K562 (cell line): ENCODE results near the gene NR0B2. TPM values are rescaled to one million over a fixed set of nuclear protein-coding genes. Genes with fewer than 3 reads are reported as not detected.

Experiments
- ATAC-seq: fragments of 200-7000 bp; cut with Tn5 transposase; 3 replicates; pipeline ENCODE4 v1.9.1; 2020; ENCODE audit warnings: moderate library complexity
- Bru-seq: library from RNA; stranded (reverse); fragments of 400-500 nt; gene quantifications from one replicate; lab custom pipeline; 2021; lab: Mats Ljungman, UMichigan
- BruChase-seq, 2 experiments: library from RNA; stranded (reverse); fragments of 400-500 nt; gene quantifications; one replicate each; lab custom pipeline; 2021; lab: Mats Ljungman, UMichigan
- BruUV-seq: library from RNA; stranded (reverse); fragments of 400-500 nt; replicated peaks from 2 replicates; lab custom pipeline; 2021; lab: Mats Ljungman, UMichigan
- CTCF ChIA-PET: fragments of 300-600 bp; formaldehyde crosslinking; extraction: SDS; loops from one replicate; lab custom pipeline; 2021; ENCODE audit warnings: low intra/inter-chr PET ratio; lab: Yijun Ruan, JAX
- POLR2A ChIA-PET: fragments of 300-600, 350-650 bp; sonication (Branson Sonifier 250); formaldehyde crosslinking; extraction: SDS; loops from one replicate; lab custom pipeline; 2021; ENCODE audit warnings: antibody characterized with exemption, inconsistent platforms; lab: Yijun Ruan, JAX
- DNase-seq, 4 experiments: peaks; one replicate each; pipeline versions ENCODE4 v3.0.0 to v3.0.0-alpha.2; 2011 to 2018; ENCODE audit warnings: low spot score in 3 of 4, mixed read lengths in 3 of 4; ENCODE audit errors: extremely low read depth in 1 of 4
- FAIRE-seq: peaks from 2 replicates; lab custom pipeline; 2011; peaks lifted over from hg19 to GRCh38; lab: Jason Lieb, UNC
- H2AFZ ChIP-seq: 2 replicates; pipeline ENCODE4 v1.6.0; 2011; ENCODE audit warnings: low read depth, low read length, control low read depth, inconsistent platforms
- H3K27ac ChIP-seq: fragments of 200-600 bp; 3 replicates; pipeline ENCODE4 v1.8.0; 2011; ENCODE audit warnings: low read depth, mild to moderate bottlenecking, control low read depth, inconsistent platforms, low read length, moderate library complexity, mixed read lengths; ENCODE audit errors: extremely low read depth
- H3K27me3 ChIP-seq, 2 experiments: fragments of 300-600 bp in 1 of 2; 2 replicates in 1 of 2; 3 replicates in 1 of 2; pipeline versions ENCODE4 v1.6.0 to v1.8.0; 2011; ENCODE audit warnings: inconsistent platforms in 2 of 2, low read length in 2 of 2, mild to moderate bottlenecking in 1 of 2, mixed read lengths in 1 of 2, moderate library complexity in 1 of 2; ENCODE audit not compliant: control insufficient read depth in 2 of 2, insufficient read depth in 2 of 2
- H3K36me3 ChIP-seq: fragments of 300-600 bp; 3 replicates; pipeline ENCODE4 v1.8.0; 2011; ENCODE audit warnings: mild to moderate bottlenecking, low read length, inconsistent platforms; ENCODE audit not compliant: control insufficient read depth, insufficient read depth
- H3K4me1 ChIP-seq, 2 experiments: fragments of 200-600 bp in 1 of 2; replicated peaks in 1 of 2; 2 replicates in 1 of 2; 3 replicates in 1 of 2; pipeline versions ENCODE4 v1.5.1 to v1.8.0; 2011; ENCODE audit warnings: inconsistent platforms in 2 of 2, low read length in 2 of 2, mild to moderate bottlenecking in 1 of 2, mixed read lengths in 1 of 2, moderate library complexity in 1 of 2; ENCODE audit not compliant: control insufficient read depth in 2 of 2, insufficient read depth in 2 of 2
- H3K4me2 ChIP-seq: 2 replicates; pipeline ENCODE4 v1.6.1; 2011; ENCODE audit warnings: low read length, control low read depth, inconsistent platforms, mixed read lengths; ENCODE audit not compliant: insufficient read depth
- H3K4me3 ChIP-seq: fragments of 200-600 bp; sonication (generic), shearing (Covaris generic); 2 replicates; pipeline ENCODE4 v1.5.1; 2016; ENCODE audit warnings: control low read depth, inconsistent platforms
- H3K79me2 ChIP-seq: fragments of 200-600 bp; 3 replicates; pipeline ENCODE4 v1.8.0; 2011; ENCODE audit warnings: low read length, inconsistent platforms; ENCODE audit not compliant: control insufficient read depth, insufficient read depth
- H3K9ac ChIP-seq, 2 experiments: 2 replicates each; pipeline versions ENCODE4 v1.6.0 to v1.6.1; 2011; ENCODE audit warnings: low read depth in 2 of 2, low read length in 2 of 2, control low read depth in 1 of 2, inconsistent platforms in 1 of 2, mild to moderate bottlenecking in 1 of 2, mixed read lengths in 1 of 2; ENCODE audit not compliant: insufficient read depth in 1 of 2
- H3K9me1 ChIP-seq: one replicate; pipeline ENCODE4 v1.6.0; 2011; ENCODE audit warnings: inconsistent platforms, mild to moderate bottlenecking, low read length, moderate library complexity; ENCODE audit not compliant: control insufficient read depth, insufficient read depth
- H3K9me3 ChIP-seq: replicated peaks from 2 replicates; pipeline ENCODE4 v1.5.1; 2011; ENCODE audit warnings: low read depth, low read length, inconsistent platforms; ENCODE audit not compliant: control insufficient read depth, insufficient read depth
- H4K20me1 ChIP-seq: replicated peaks from 2 replicates; pipeline ENCODE4 v1.6.1; 2011; ENCODE audit warnings: low read length, inconsistent platforms, mixed read lengths; ENCODE audit not compliant: control insufficient read depth, insufficient read depth
- ATF4 ChIP-seq: fragments of 450-650 bp; formaldehyde crosslinking; IDR thresholded peaks from 2 replicates; pipeline ENCODE4 v1.4.0; 2022; ENCODE audit warnings: mild to moderate bottlenecking, moderate library complexity
- BRD4 ChIP-seq: fragments of 200-600 bp; sonication (generic); IDR thresholded peaks from 2 replicates; pipeline ENCODE4 v1.6.1; 2017; ENCODE audit warnings: inconsistent platforms
- E2F3 ChIP-seq: fragments of 250-450 bp; sonication (Bioruptor Pico); IDR thresholded peaks from 2 replicates; pipeline ENCODE4 v1.4.0; 2020; ENCODE audit warnings: mild to moderate bottlenecking
- FOXO4 ChIP-seq: fragments of 450-650 bp; formaldehyde crosslinking; IDR thresholded peaks from 2 replicates; pipeline ENCODE4 v1.4.0; 2020; ENCODE audit warnings: mild to moderate bottlenecking, moderate library complexity
- KLF6 ChIP-seq: fragments of 250-450 bp; sonication (Bioruptor Pico); IDR thresholded peaks from 2 replicates; pipeline ENCODE4 v1.4.0; 2020; ENCODE audit warnings: mild to moderate bottlenecking, moderate library complexity, borderline replicate concordance
- MYC ChIP-seq, 2 experiments: fragments of 250-450 bp in 1 of 2; sonication (Bioruptor Pico) in 1 of 2; IDR thresholded peaks; 2 replicates each; pipeline versions ENCODE4 v1.5.1 to v1.6.1; 2012 to 2021; ENCODE audit warnings: low read depth in 2 of 2, borderline replicate concordance in 1 of 2, improper control_type of control experiment in 1 of 2, low read length in 1 of 2, mild to moderate bottlenecking in 1 of 2, moderate library complexity in 1 of 2
- PYGO2 ChIP-seq: fragments of 450-650 bp; IDR thresholded peaks from 2 replicates; pipeline ENCODE4 v1.6.1; 2016; ENCODE audit warnings: mild to moderate bottlenecking, missing genetic modification characterization, moderate library complexity, missing compliant biosample characterization
- RFX5 ChIP-seq: IDR thresholded peaks from 2 replicates; pipeline ENCODE4 v1.6.1; 2011; ENCODE audit warnings: low read depth, mild to moderate bottlenecking, improper control_type of control experiment, low read length
- TFAP4 ChIP-seq: sonication (generic); formaldehyde crosslinking; IDR thresholded peaks from 2 replicates; pipeline ENCODE4 v1.8.0; 2022; ENCODE audit warnings: missing genetic modification reagents, mild to moderate bottlenecking, moderate library complexity, borderline replicate concordance
- TOE1 ChIP-seq, 2 experiments: fragments of 450-650 bp in 1 of 2; sonication (generic) in 1 of 2; formaldehyde crosslinking in 1 of 2; IDR thresholded peaks; 2 replicates each; pipeline versions ENCODE4 v1.7.1 to v1.8.0; 2016 to 2022; ENCODE audit warnings: borderline replicate concordance in 2 of 2, mild to moderate bottlenecking in 2 of 2, antibody characterized with exemption in 1 of 2, inconsistent platforms in 1 of 2, low read depth in 1 of 2, missing genetic modification reagents in 1 of 2, moderate library complexity in 1 of 2
- ZNF507 ChIP-seq: conservative IDR thresholded peaks from 2 replicates; pipeline ENCODE4 v1.6.1; 2017; ENCODE audit warnings: missing genetic modification characterization, missing compliant biosample characterization
- WGBS: fragments of 100-300 bp; shearing (Covaris generic); methylation state at CpG from one replicate; pipeline ENCODE4 v1.1.6; 2016; ENCODE audit warnings: low coverage, mixed read lengths; ENCODE audit not compliant: insufficient coverage; ENCODE audit errors: missing lambda C conversion rate; 5-methylcytosine and 5-hydroxymethylcytosine counted together
- in situ Hi-C: fragments of 300-500 bp; cut with MboI; formaldehyde crosslinking; loops from 4 replicates; pipeline ENCODE4 v1.15.0; 2018; ENCODE audit warnings: inconsistent platforms, mixed read lengths
- intact Hi-C: fragments of 100-400 bp; cut with micrococcal nuclease; formaldehyde crosslinking; loops from 2 replicates; pipeline ENCODE4 v1.14.2; 2022
- long read RNA-seq, 3 experiments: library from polyadenylated mRNA in 2 of 3; library from RNA in 1 of 3; unstranded in 2 of 3; stranded (forward) in 1 of 3; transcript quantifications; one replicate each; pipeline ENCODE4 v2.0.0, GENCODE V29; 2019 to 2022
- polyA minus RNA-seq, 3 experiments: library from RNA; depleted of rRNA, polyadenylated mRNA; stranded (reverse); fragments of >200 nt; gene quantifications; 2 replicates each; pipeline ENCODE4 v1.2.3, GENCODE V29; 2011
- polyA plus RNA-seq, 8 experiments: library from polyadenylated mRNA; depleted of rRNA in 4 of 8; stranded (reverse) in 5 of 8; unstranded in 3 of 8; fragments of >200 nt; fragmentation: Nextera tagmentation in 2 of 8; fragmentation: Illumina TruSeq in 1 of 8; extraction: Ambion mirVana in 2 of 8; extraction: Trizol in 1 of 8; gene quantifications; 2 replicates each; pipeline versions ENCODE4 v1.2.1 to v1.2.3, GENCODE V29; 2011 to 2014; ENCODE audit warnings: inconsistent platforms in 1 of 8, missing spikeins in 1 of 8
- total RNA-seq, 7 experiments: library from RNA; depleted of rRNA in 6 of 7; stranded (reverse); fragments of >200 nt in 6 of 7; fragmentation: Illumina TruSeq in 2 of 7; extraction: Trizol in 2 of 7; gene quantifications; 2 replicates each; pipeline versions ENCODE4 v1.2.1 to v1.2.3, GENCODE V29; 2011 to 2021; ENCODE audit warnings: low replicate concordance in 1 of 7

Gene NR0B2
- not detected in 2 replicates for total RNA-seq (2011; cell fraction: chromatin; rRNA removed; ENCODE audit: low replicate concordance)
- total RNA-seq (2011; cell fraction: nucleolus; rRNA removed), result not detected in 2 replicates
- not detected in 2 replicates for total RNA-seq (2011; cell fraction: nucleoplasm; rRNA removed)
- total RNA-seq (2014; rRNA removed) (not detected in 2 replicates), total RNA-seq (2014; rRNA removed; fragmentation: Illumina TruSeq; extraction: Trizol) (not detected in 2 replicates), total RNA-seq (2015; rRNA removed; fragmentation: Illumina TruSeq; extraction: Trizol) (not detected in 2 replicates), total RNA-seq (2021) (not detected in 2 replicates), polyA plus RNA-seq (2011; rRNA removed) (not detected in 2 replicates), polyA plus RNA-seq (2014; fragmentation: Illumina TruSeq; extraction: Trizol) (not detected in 2 replicates), polyA plus RNA-seq (2014; fragmentation: Nextera tagmentation; extraction: Ambion mirVana) (not detected), polyA plus RNA-seq (2014; rRNA removed) (not detected in 2 replicates), polyA minus RNA-seq (2011; rRNA and poly(A)+ RNA removed) (not detected in 2 replicates), Bru-seq, nascent RNA (percentile 17 among the genes with signal in this experiment), BruChase-seq, experiment 1, labeled RNA remaining after a 2-hour chase (not detected), BruChase-seq, experiment 2, labeled RNA remaining after a 6-hour chase (not detected)
- polyA plus RNA-seq (2011; cell fraction: cytosol; rRNA removed), result 0.06 TPM in 1 of 2 replicates, not detected in the other
- polyA plus RNA-seq (2011; cell fraction: nucleus; rRNA removed), result not detected in 2 replicates
- 0.08 TPM in 1 of 2 replicates, not detected in the other for polyA plus RNA-seq (2012)
- not detected in 2 replicates for polyA minus RNA-seq (2011; cell fraction: cytosol; rRNA and poly(A)+ RNA removed)
- not detected in 2 replicates for polyA minus RNA-seq (2011; cell fraction: nucleus; rRNA and poly(A)+ RNA removed)
- long read RNA-seq, experiment 1, result 0 reads
- long read RNA-seq, experiment 2, result 0 reads
- long read RNA-seq, experiment 3, result 0 reads

- BruUV-seq, result no TSS peak
- peak within 1 kb of the TSS; percentile 64 for H3K4me2 ChIP-seq
- FAIRE-seq (peak; percentile 84), DNase-seq (peak; percentile 65 to 85 (median 74)), ATAC-seq (peak; percentile 88)
- no peaks in the 10 kb centered on the region for H3K9me3 ChIP-seq
- peak within 1 kb of the TSS; percentile 93 for H2AFZ ChIP-seq
- intact Hi-C loops, result no loop called here
- CTCF ChIA-PET, result no interaction called here
- H3K79me2 ChIP-seq, result no peaks in the 10 kb centered on the region
- POLR2A ChIA-PET, result interaction anchor here (0.6 to 4.1 kb wide), 11 partner anchors 7 to 107 kb away, joined by 3 to 32 read pairs (median 3); partner anchors contain the start of genes GPATCH3, GPN2 and NUDC
- H3K9me1 ChIP-seq, result no peaks in the 10 kb centered on the region
- peak within 1 kb of the TSS; percentile 69 for H3K27ac ChIP-seq
- 67% methylated on average over 16 of the region's 16 CpGs for WGBS
- no peaks in the 10 kb centered on the region for H3K27me3 ChIP-seq
- in situ Hi-C loops, result no loop called here
- H3K9ac ChIP-seq, result peak within 1 kb of the TSS; percentile 64 to 85
- no peak within 1 kb of the TSS for H3K4me3 ChIP-seq
- no peaks in the 10 kb centered on the region for H3K36me3 ChIP-seq
- peaks cover 28 to 31% of the 10 kb centered on the region in 2 experiments for H3K4me1 ChIP-seq
- no peaks in the 10 kb centered on the region for H4K20me1 ChIP-seq
- TF ChIP-seq FOXO4 (CRISPR knock-in tag) (no peak), TFAP4 (CRISPR knock-in tag) (peak; percentile 65; the same call in 1 of the 2 replicates), E2F3 (peak; percentile 42; the same call in 1 of the 2 replicates), MYC (IDR thresholded peaks at IDR 0.05; ENCODE audit: low read depth, low read length) (peak; percentile 11; the same call in 1 of the 2 replicates), MYC (CRISPR knock-in tag; IDR thresholded peaks at IDR 0.05; ENCODE audit: borderline replicate concordance, low read depth) (no peak), ZNF507 (tag) (no peak), PYGO2 (tag) (peak; percentile 66; the same call in 1 of the 2 replicates), KLF6 (CRISPR knock-in tag) (0 out of 2 replicates have a peak, but pooled peaks have one; percentile 36), TOE1 (IDR thresholded peaks at IDR 0.05; ENCODE audit: borderline replicate concordance) (no peak), TOE1 (CRISPR knock-in tag; IDR thresholded peaks at IDR 0.05; ENCODE audit: borderline replicate concordance, low read depth) (0 out of 2 replicates have a peak, but pooled peaks have one; percentile 29), ATF4 (CRISPR knock-in tag) (peak; percentile 58; the same call in 1 of the 2 replicates), BRD4 (peak; percentile 72; the same call in 1 of the 2 replicates), RFX5 (no peak)
Observed at GRCh38 chr1:26913754-26914619, at the start of gene NR0B2. NR0B2 (minus strand) TSS chr1:26913975; CDS start chr1:26913940, 35 bp downstream.
